CD4-positive, alpha-beta T cell treated with Interferon gamma for 1 hour (primary cell): ENCODE results near the gene MMP25.

ENCODE experiments used
- DNase-seq: peaks from one replicate; pipeline ENCODE4 v3.0.0-alpha.2; 2020

Gene MMP25

DNA sequence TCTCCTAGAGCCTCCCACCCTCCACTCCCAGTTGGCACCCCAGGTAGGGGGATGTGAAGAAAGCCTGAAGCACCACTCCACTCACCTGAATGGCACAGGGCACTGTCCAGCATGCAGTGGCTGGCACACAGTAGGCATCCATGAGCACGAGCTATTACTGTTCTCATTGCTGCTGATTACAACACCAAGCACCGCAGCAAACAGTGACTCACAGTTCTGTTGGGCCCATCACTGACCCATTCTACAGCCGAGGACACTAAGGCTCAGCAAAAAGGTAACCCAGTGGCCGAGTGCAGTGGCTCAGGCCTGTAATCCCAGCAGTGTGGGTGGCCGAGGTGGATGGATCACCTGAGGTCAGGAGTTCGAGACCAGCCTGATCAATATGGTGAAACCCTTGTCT, 50.0 kb downstream of the MMP25 start:
- no peak for DNase-seq

DNA sequence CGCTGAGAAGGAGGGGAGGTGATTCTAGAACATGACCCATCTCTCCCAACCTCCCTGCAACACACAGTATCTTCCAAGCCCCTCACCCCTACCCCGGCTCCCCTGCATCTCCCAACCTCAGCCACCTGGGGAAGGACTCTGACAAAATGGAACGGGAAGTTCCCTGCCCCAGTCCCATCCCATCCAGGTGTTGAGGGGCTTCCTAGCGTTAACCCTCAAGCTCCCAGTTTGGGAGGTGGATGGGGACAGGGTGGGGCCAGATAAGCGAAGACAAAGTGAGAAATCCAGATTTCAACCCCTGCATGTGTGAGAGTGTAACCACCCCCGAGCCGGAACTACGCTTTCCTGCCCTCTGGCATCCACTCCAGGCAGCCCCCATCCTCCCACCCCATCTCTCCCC, 50.9 kb downstream of the MMP25 start:
- DNase-seq: no peak

DNA sequence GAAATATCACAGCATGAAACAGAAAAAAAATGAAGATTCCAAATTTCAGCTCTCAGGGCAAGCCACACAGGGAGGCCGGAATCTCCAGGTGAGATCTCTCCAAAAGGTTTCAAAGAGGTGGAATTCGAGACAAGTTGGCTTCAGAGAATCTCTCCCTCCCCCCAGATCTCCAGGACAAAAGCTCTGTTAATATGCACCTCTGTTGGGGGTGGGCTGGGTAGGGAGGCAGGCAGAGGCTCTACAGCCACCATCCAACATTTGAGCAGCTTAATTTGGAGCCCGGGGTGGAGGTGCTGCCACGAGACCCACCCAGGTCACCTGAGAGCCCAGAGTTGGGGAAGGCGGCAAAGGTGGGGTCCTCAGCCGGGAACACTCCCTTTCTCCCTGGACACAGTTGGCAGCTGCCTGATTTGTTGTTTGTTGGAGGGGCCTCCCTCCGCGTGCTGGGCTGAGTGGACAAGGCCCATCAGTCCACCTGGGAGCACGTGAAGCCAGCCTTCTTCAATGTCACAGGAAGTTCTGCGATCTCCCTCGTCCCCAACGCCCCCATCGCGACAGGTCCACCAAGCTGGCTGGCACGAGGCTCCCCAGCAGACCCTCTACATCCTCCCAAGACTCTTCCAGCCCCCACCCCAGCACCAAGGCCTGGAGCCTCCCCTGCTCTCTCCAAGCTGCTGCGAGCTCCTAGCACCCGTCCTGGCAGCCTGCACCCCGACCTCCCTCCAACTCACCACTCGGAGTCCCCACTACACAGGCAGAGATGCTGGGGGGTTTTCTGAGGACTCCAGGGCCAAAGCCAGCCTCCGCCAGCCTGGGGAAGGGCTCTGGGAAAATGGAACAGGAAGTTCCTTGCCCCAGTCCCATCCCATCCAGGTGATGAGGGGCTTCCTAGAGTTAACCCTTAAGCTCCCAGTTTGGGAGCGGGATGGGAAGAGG, 52.4 kb downstream of the MMP25 start, which contains the start of gene ZSCAN10:
ZSCAN10 (minus strand) TSS at position 836 of the 936 bp plus-strand sequence. CDS start 6,357 bp downstream, outside the sequence.
- DNase-seq: no peak

DNA sequence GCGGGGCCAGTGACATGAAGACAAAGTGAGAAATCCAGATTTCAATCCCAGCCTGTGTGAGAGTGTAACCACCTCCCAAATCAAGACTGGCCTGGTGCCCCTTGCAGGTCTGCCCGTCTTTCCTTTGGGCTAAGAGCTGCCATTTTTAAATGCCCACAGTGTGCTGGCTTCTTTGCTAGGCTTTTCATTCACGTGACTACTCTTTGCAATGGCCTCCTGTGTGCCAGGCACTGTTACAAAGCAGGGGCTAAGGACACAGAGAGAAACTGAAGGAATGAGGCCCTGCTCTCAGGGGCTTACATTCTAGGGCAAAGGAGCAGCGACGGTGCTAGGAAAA, 53.0 kb downstream of the MMP25 start:
- no peak for DNase-seq

DNA sequence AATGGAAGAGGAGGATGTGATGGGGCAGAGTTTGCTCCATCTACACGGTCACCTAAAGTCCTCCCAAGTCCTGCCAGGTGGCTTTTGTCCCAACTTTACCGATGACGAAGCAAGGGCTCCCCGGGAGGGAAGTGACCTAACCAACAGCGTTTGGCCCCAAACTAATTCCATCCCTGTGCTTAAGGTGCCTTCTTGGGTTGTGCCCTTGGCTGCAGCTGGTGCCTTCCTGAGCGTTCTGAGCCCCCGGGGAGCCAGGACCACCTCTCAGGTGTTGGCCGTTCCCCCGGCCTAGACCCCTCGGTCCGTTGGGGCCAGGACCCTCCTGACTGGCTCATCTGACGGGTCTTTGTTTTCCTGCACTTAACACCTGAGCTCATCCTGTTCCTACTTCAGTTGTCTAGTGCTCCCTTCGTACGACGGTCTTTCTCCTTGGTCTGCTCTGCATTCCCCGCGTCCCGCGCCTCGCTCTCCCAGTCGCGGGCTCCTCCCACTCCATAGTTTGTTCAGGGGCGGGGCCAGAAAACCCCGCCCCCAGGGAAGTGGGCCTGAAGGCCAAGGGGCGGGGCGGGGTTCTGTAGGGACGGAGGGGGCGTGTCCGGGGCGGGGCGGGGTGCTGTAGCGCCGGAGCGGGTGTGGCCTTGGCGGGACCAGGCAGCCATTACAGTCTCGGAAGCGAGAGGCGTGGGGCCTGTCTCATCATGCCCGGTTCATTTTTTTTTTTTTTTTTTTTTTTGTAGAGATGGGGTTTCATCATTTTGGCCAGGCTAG, 53.6 kb downstream of the MMP25 start:
- peak; percentile 93 for DNase-seq

DNA sequence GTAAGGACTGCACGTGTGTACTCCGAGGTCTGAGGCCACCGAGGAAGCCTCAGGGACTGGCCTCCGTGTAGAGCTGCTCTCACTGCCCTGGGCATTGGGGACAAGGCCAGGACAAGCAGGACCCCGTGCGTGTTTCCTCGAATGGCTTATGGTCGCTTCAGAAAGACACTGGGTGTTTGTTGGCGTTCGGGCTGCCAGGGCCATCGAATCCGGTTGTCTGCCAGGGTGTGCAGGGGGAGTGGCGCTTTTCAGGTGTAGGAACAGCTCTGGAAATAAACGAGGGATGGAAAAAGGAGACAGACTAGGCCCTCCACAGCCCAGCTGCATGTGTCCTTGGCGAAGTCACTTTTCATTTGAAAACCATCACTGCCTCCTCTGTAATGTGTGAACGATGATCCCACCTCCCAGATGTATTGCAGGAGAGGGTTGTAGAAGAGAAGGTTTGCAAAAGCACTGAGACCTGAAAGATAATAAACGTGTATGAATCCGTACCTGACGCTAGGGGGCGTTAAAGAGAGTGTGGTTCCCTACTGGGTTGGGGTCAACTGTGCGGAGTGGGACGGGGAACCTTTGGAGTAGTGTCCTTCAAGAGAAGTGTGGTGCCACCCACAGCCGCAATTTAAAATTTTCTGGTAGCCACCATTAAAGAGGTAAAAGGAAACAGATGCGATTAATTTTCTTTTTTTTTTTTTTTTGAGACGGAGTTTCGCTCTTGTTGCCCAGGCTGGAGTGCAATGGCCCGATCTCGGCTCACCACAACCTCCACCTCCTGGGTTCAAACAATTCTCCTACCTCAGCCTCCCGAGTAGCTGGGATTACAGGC, 54.9 kb downstream of the MMP25 start:
- DNase-seq: peak; percentile 26

DNA sequence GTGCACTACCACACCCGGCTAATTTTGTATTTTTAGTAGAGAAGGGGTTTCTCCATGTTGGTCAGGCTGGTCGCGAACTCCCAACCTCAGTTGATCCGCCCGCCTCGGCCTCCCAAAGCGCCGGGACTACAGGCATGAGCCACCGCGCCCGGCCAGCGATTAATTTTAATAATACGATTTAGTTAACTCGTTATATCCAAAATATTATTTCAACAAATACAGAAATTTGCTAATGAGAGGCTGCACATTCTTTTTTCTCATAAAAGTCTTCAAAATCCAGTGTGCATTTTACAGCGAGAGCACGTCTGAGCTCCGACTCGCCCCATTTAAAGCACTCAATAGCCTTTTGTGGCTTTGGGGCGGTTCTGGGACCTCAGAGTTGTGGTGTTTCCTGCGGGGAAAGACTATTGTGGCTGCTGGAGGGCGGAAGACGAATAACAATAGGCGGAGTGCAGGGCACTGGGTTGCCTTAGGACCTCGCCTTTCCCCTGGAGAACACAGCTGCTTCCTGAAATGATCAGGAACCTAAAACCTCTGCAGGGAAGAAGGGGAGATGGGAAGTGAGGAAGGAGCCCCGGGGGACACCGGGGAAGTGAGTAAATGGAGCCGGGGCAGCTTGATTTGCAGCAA, 55.6 kb downstream of the MMP25 start:
- DNase-seq: no peak

DNA sequence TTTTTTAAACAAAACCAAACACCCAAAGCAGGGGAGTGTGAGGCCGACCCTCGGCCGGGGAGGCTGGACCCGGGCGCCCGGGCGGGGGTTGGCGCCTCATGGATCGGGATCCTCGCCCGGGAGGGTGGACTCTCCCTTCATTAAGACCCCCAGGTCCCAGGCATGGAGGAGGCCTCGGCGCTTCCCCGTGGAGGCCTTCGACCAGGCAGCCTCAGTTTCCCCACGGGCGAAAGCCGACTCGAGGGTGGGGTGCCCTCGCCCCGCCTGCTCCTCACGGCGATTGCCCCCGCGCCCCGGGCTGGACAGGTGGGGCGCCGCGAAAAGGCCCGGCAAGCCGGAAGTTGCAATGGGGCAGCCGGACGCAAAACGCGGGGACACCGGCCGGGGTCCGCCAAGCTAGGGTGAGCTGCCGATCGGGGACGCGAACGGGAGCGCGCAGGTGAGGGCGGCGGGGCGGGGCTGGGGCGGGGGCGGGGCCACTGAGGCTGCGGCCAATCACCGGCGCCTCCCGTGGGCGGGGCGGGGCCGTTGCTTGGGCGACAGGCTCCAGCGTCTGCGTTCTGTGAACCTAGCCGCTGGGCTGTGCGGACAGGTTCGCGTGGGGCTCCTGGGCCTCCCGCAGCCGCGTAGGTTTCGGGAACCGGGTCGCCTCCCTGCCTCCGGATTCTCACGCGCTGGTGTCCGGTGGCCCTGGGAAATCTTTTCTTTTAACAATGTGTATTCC, 60.0 kb downstream of the MMP25 start:
- DNase-seq: peak; percentile 94
